HepG2 (cell line): ENCODE data around the gene TP53BP2. TPM values are rescaled to one million over a fixed set of nuclear protein-coding genes. Genes with fewer than 3 reads are reported as not detected.

Source experiments
- GPN1 ChIP-seq: sonication (generic); formaldehyde crosslinking; IDR thresholded peaks from 2 replicates; pipeline ENCODE4 v1.5.1; 2020; ENCODE audit warnings: missing genetic modification reagents, borderline replicate concordance
- HES4 ChIP-seq: sonication (generic); formaldehyde crosslinking; IDR thresholded peaks from 2 replicates; pipeline ENCODE4 v1.9.0; 2021; ENCODE audit warnings: mild to moderate bottlenecking, missing genetic modification reagents, borderline replicate concordance
- HOXA3 ChIP-seq: sonication (generic); formaldehyde crosslinking; IDR thresholded peaks from 2 replicates; pipeline ENCODE4 v1.5.0; 2020; ENCODE audit warnings: missing genetic modification reagents
- KLF6 ChIP-seq: IDR thresholded peaks from 2 replicates; pipeline ENCODE4 v1.8.0; 2016; ENCODE audit warnings: missing biosample characterization, missing genetic modification reagents
- KMT2A ChIP-seq: sonication (generic); formaldehyde crosslinking; IDR thresholded peaks from 2 replicates; pipeline ENCODE4 v1.4.0; 2020; ENCODE audit warnings: missing genetic modification reagents
- NR2F6 ChIP-seq, 2 experiments: IDR thresholded peaks; 2 replicates each; pipeline ENCODE4 v1.6.1; 2016; ENCODE audit warnings: antibody characterized with exemption in 1 of 2, mild to moderate bottlenecking in 1 of 2
- POLR2AphosphoS5 ChIP-seq: IDR thresholded peaks from 2 replicates; pipeline ENCODE4 v1.6.1; 2012; ENCODE audit warnings: low read depth, low read length
- PRDM10 ChIP-seq: sonication (generic); formaldehyde crosslinking; IDR thresholded peaks from 2 replicates; pipeline ENCODE4 v1.4.0; 2020; ENCODE audit warnings: low read depth, missing genetic modification reagents
- RBM39 ChIP-seq: fragments of 200-400 bp; formaldehyde crosslinking; IDR thresholded peaks from one replicate; pipeline ENCODE4 v1.6.1; 2018; ENCODE audit warnings: antibody characterized with exemption, mild to moderate bottlenecking, low read depth, low read length; ENCODE audit not compliant: poor library complexity, severe bottlenecking
- SP5 ChIP-seq: IDR thresholded peaks from 2 replicates; pipeline ENCODE4 v1.6.1; 2016; ENCODE audit warnings: low read depth, borderline replicate concordance
- TBL1XR1 ChIP-seq: fragments of 150-350 bp; IDR thresholded peaks from 2 replicates; pipeline ENCODE4 v1.6.1; 2014; ENCODE audit warnings: borderline replicate concordance, low read length; ENCODE audit not compliant: partially characterized antibody
- ZNF318 ChIP-seq: sonication (generic); formaldehyde crosslinking; IDR thresholded peaks from 2 replicates; pipeline ENCODE4 v1.4.0; 2020; ENCODE audit warnings: mild to moderate bottlenecking, missing genetic modification reagents
- ZNF678 ChIP-seq: sonication (generic); formaldehyde crosslinking; IDR thresholded peaks from 2 replicates; pipeline ENCODE4 v1.4.0; 2020; ENCODE audit warnings: mild to moderate bottlenecking, missing genetic modification reagents
- ZNF709 ChIP-seq: sonication (generic); formaldehyde crosslinking; IDR thresholded peaks from 2 replicates; pipeline ENCODE4 v1.5.0; 2020; ENCODE audit warnings: mild to moderate bottlenecking, missing genetic modification reagents
- polyA plus RNA-seq, 8 experiments: library from polyadenylated mRNA; depleted of rRNA in 3 of 8; stranded (reverse) in 7 of 8; unstranded in 1 of 8; fragments of >200 nt; fragmentation: Illumina TruSeq in 4 of 8; extraction: Trizol in 4 of 8; gene quantifications; 2 replicates each; pipeline versions ENCODE4 v1.2.1 to v1.2.3, GENCODE V29; 2011 to 2016; ENCODE audit warnings: low read depth in 4 of 8, missing spikeins in 1 of 8, mixed read lengths in 1 of 8; ENCODE audit not compliant: insufficient read depth in 1 of 8
- total RNA-seq, 5 experiments: library from RNA; depleted of rRNA; stranded (reverse); fragments of >200 nt; fragmentation: Illumina TruSeq; extraction: Trizol; gene quantifications; 2 replicates each; pipeline ENCODE4 v1.2.3, GENCODE V29; 2016; ENCODE audit warnings: low read depth in 1 of 5

The TP53BP2 gene
- total and polyA plus RNA-seq, 2 of the 13 experiments (the other 11 are each of a cell fraction or from before 2014, with no cell fraction given) = 10.0 to 14.0 TPM

- no peak for TF ChIP-seq ZNF318 (CRISPR knock-in tag)
- TF ChIP-seq POLR2AphosphoS5 = peak; percentile 59
- TF ChIP-seq HES4 = peak; percentile 0; the same call in 1 of the 2 replicates
- peak; percentile 32; the same call in 1 of the 2 replicates for TF ChIP-seq KMT2A (CRISPR knock-in tag)
- TF ChIP-seq HOXA3 (CRISPR knock-in tag) = peak; percentile 63
- peak; percentile 42; the same call in 1 of the 2 replicates for TF ChIP-seq ZNF709
- TF ChIP-seq TBL1XR1 = no peak
- TF ChIP-seq KLF6 (CRISPR knock-in tag) = peak; percentile 71; the same call in 1 of the 2 replicates
- peak; percentile 41; the same call in 1 of the 2 replicates for TF ChIP-seq PRDM10 (CRISPR knock-in tag)
- peak; percentile 85 for TF ChIP-seq RBM39
- no peak for TF ChIP-seq NR2F6 (IDR thresholded peaks at IDR 0.05)
- TF ChIP-seq NR2F6 (CRISPR knock-in tag; IDR thresholded peaks at IDR 0.05) = peak; percentile 6; the same call in 1 of the 2 replicates
- TF ChIP-seq SP5 = no peak; the same call in 1 of the 2 replicates
- no peak for TF ChIP-seq GPN1 (CRISPR knock-in tag)
- TF ChIP-seq ZNF678 (CRISPR knock-in tag) = no peak
Measured at GRCh38 chr1:223845810-223846682, at the start of gene TP53BP2 (continued).
